ENCODE results near the gene CTIF.

GRCh38 chr18:48788373-48788772 is 249.5 kb downstream of the CTIF start:
- TF ChIP-seq CTCF (IDR thresholded peaks at IDR 0.05; ENCODE audit: poor library complexity, severe bottlenecking) (no peak), POLR2AphosphoS5 (IDR thresholded peaks at IDR 0.05) (no peak), EZH2 (IDR thresholded peaks at IDR 0.05; ENCODE audit: borderline replicate concordance, insufficient read depth, low read length, poor library complexity, severe bottlenecking) (no peak), SMC3 (conservative IDR thresholded peaks at IDR 0.05; ENCODE audit: poor library complexity) (no peak), RAD21 (conservative IDR thresholded peaks at IDR 0.05) (no peak), REST (IDR thresholded peaks at IDR 0.05; ENCODE audit: borderline replicate concordance) (no peak), EP300 (conservative IDR thresholded peaks at IDR 0.05; ENCODE audit: poor library complexity, severe bottlenecking) (no peak), MXI1 (conservative IDR thresholded peaks at IDR 0.05; ENCODE audit: poor library complexity, severe bottlenecking) (no peak), TAF1 (IDR thresholded peaks at IDR 0.05; ENCODE audit: low read depth) (no peak)

All from neural cell (in vitro differentiated cells).